Measurements from ENCODE around the gene SGMS2.

Gene SGMS2

DNA sequence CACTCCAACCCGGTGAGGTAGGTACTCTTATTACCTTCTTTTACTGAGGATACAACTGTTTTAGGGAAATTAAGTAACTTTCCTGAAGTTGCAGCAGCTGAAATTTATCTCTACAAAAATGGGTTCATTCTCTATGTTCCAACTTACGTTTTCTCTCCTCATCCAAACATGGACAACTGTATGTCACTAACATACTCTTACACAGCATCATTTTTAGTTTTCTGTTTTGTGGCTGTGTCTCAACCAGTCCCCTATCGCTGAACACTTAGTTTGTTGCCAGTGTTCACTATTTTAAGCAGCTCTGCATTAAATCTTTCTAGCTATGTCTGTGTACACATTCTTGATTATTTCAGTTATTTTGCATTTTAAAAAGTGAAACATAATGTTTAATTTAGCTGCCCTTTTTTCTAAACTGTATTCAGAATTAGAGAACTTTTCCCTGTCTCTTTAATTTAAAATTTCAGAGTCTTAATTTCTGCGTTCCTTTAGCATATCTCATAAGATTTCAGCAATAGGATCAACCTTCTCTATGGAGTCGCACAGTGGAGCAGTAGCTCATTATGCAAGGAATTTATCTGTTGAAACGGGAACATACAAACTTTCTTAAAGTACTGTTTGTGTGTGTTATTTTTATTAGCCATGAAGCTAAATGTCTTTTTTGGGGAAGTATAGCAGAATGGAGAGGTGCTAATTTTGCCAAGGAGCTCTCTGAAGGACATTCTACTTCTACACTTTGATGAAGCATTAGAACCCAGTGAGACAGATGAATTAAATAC, 3.8 kb downstream of the SGMS2 start:
- no peak for DNase-seq (ENCODE audit: low read depth in 2 of 2)

DNA sequence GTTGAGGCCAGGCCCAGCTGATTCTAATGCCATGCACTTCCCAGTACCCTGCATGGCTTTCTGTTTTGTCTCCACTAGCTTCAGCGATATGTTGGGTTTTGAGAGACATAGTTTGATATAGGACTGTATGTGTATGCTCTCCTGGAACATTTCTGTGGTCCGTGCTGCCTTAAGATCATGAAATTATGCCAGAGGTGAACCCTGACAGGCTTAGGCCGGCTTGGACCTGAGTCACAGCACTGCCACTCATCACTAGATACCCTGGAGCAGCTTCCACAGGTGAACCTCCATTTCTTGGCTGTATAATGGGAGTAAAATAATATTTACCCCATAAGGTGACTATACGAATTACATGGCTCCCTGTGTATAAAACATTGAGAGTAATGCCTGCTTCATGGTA, 6.4 kb downstream of the SGMS2 start:
- no peak for DNase-seq (ENCODE audit: low read depth in 2 of 2)

DNA sequence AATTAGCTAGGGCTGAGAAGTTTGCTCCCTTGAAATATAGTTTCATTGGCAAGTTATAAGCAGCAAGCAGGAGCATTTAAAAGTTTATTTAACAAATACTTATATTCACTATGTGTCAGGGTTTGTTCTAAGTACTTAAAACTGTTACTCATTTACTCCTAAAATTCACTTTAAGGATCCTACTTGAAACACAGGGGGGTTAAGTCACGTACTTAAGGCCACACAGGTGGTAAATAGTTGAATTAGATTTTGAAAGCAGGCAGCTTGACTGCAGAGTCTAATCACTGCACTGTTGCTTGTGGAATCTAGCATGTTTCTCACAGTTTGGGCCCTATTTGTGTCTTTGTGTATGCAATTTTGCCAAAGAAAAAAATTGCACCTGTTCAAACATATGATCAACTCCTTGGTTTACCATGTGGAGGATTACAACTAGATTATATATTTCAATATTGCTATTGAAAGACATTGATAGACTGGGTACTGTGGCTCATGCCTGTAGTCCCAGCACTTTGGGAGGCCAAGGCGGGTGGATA, 7.6 kb downstream of the SGMS2 start:
- DNase-seq (ENCODE audit: low read depth in 2 of 2), result no peak

DNA sequence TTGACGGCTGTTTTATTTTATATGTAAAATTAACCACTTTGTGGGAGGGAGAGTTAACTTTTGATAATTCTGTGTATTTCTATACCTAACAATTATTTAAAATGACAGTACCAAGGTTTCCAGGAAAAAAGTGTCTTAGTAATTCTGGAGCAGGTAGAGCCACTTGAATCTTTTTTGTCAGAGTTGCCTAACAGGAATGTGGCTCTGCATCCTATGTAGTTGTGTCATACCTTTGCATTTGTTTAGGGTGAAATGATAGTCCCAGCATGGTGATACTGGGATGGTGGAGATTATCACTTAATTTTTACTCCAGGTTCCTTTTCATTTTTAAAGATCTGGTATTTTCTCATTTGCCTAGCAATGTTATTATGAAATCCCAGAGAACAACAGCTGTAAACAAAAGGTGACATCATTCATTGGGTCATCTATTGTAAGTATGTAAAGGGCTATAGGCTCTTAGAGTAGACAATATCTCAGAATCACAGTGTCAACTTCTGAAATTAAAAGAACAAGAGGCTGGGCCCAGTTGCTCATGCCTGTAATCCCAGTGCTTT, 9.6 kb downstream of the SGMS2 start:
- no peak for DNase-seq (ENCODE audit: low read depth in 2 of 2)

DNA sequence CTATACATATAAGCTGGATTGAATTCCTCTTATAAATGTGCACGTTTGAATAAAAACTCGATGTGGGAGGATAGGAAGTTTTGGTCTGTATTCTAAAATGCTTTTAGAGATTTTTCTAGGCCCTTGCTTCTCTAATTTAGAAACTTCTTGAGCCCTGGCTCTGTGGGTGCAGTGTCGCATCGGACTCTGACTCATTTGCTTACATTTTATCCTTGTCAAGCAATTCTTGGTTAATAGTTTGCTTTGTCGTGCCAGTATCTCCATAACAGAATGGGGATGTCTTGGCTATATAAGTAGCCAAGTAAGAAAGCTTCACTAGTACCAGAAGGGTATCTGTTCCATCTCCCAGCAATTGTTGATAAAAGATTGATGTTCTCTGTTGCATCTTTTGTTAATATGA, 10.7 kb downstream of the SGMS2 start:
- DNase-seq (ENCODE audit: low read depth in 2 of 2), result no peak

DNA sequence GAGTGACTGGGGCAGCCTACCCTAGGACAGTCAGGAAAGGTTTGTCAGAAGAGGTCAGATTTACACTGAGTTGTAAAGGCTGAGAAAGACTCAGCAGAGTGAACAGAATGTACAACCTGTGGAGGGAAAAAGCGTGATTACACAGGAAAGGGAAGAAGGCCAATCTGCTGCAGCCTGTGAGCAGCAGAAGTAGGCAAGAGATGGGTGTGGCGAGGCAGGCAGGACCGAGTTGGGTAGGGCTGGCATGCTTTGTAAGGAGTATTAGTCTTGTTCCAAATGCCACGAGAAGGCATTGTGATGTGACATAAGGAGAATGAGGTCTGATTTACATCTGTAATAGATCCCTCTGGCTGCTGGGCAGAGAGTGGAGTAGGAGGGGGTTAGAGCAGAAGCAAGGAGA, 12.6 kb downstream of the SGMS2 start:
- DNase-seq (ENCODE audit: low read depth in 2 of 2), result no peak

DNA sequence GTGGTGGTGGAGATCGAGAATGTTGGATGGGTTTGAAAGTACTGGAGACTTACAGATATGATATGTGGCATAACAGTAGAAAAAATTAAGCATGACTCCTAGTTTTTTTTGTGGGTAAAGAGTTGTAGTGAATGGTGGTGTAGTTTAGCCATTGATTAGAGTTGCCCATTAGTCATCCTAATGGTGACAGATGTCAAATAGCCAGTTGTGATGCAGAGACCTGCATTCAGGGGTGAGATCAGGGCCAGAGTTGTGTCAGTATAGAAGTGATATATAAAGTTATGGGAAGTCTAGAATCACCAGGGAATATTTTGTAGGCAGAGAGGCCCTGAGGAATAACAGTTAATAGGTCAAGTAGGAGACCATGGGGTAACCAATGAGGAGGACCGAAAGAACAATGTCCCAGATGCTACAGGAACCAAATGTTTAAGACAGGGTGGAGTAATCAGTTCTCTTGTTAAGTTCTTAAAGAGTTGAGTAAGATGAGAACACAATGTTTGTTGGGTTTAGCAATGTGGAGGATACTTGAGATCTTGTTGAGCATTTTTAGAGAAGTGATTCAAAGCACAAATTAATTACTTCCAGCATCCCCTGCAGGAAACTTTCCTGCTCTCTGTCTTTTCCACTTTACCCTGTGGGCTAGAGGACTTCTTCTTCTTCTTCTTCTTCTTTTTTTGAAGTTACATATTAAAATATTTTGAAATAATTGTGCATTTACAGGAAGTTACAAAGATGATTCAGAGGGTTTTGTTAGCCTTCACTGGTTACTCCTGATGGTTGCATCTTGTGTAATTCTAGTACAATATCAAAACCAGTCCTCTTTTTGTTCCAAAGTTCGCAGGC, 13.3 kb downstream of the SGMS2 start:
- DNase-seq (ENCODE audit: low read depth in 2 of 2), result no peak

DNA sequence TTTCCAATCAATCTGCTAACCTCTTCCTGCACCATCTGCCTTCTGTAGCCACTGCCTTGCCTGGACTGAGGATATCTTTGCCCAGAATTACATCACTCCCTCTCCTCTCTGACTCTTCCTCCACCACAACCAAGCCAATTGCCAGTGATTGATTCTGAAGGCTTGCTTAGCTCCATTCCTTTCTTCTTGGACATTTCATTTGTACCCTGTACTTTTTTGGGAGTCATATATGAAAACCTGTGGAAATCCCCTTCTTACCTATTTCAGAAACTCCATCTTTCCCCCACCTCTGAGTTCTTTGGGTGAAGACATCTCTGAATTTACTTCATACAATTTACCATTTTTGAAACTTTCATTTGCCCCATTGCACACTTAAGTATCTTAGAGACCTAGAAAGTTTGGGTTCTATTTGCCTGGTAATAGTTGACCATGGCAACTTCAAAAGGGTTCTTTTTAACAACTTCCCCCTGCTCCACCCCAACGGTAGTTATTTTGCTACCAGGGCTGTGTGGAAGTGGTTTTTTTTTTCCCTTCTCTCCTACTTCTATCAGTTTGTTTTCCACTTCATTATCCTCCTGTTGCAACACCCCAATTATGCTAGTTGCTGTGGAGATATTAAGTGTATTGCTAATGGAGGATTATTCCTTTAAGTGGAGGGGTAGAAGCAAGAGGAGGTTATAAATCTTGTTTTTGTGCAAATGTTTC, 14.3 kb downstream of the SGMS2 start:
- DNase-seq (ENCODE audit: low read depth in 2 of 2), result no peak

DNA sequence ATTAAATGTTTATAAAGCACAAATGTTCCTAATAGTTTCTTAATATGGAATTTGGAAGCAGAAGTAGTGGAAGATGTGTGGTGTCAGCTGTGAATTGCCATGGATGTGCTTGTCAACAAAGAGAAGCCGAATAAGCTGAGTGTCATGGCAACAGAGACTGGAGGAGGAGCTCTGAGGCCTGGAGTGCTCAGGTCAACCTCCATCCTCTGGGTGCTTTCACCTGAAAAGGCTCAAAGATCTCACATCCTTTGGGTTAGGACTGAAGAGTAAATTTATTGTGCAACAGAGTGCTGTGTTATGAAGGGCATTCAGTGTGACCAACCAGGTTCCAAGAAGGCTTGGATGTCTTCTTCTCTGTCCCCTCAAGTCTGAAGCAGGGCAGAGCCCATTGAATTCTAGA, 18.7 kb downstream of the SGMS2 start:
- no peak for DNase-seq (ENCODE audit: low read depth in 2 of 2)

DNA sequence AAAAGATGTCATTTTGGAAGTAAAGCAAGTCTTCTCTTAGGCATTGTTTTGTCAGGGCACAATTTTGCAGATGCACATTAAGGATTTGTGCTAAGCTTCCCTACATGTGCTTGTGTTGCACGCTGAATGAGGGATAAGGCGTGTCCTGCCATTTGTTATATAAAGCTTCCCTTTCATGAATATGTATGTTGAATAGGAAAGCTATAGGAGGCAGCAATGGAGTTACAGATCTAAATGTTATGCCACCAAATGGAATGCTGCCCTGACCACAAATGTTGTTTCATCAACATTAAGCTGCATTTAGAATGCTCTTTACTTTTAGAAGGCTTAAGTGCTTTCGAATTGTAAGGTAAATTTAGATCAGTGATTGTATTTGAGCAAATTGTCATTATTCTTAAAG, 20.9 kb downstream of the SGMS2 start:
- DNase-seq (ENCODE audit: low read depth in 2 of 2), result no peak

DNA sequence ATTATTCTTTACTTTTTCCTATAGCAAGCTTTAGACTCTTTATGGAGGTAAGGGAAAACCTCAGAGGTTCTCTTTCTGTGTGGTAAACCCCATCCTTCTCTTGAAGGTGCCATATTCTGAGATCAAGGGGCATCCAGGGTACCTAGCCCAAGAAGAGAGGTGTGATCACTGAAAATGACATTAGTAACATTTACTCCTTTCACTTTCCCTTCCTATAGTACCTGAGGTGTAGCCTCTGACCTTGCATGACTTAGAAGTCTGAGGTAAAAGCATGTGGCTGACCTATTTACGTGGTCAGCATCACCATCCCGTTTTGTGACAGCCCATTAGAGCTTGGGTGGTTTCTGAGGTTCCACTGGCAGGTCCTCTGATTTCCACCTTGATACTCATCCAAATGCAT, 25.7 kb downstream of the SGMS2 start:
- DNase-seq (ENCODE audit: low read depth in 2 of 2), result no peak

DNA sequence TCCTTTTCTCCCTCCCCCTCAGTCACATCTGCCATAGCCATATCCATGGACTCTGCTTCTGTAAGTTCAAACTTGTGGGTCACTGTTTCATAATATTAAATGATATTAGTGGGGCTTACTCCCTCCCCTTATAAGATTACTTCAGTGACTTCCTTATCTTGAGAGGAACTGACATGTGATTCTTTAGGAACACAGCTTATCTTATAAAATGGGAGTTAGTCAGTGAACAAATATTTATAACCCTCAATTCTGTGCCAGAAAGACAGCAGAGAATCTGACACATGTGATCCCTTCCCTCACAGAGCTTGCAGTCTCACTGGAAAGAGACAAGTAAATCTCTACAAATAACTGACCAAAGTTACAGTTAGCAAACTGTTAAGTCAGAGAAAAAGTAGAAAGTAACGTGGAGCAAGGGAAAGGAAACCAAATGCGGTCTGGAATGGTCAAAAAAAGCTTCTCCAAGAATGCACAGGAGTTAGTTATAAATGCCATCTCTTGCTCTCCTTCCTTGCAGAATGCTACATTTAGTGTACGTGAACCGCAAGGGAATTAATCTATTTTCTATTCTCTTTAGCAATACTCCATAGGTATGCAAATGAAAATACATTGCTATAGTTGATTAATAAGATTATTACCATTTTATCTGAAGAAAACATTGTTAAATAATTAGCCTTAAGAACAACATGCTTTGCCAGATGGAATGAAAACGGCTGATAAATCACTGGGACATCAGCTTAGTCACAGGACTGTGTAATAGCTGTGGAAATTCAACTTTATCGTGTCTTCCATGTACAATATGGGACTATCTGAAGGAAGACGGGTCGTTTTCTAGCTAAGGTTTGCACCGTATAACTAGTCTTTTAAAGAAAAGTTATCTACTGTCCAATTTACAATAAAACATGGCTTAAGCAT, 29.0 kb downstream of the SGMS2 start:
- DNase-seq (ENCODE audit: low read depth in 2 of 2), result no peak

DNA sequence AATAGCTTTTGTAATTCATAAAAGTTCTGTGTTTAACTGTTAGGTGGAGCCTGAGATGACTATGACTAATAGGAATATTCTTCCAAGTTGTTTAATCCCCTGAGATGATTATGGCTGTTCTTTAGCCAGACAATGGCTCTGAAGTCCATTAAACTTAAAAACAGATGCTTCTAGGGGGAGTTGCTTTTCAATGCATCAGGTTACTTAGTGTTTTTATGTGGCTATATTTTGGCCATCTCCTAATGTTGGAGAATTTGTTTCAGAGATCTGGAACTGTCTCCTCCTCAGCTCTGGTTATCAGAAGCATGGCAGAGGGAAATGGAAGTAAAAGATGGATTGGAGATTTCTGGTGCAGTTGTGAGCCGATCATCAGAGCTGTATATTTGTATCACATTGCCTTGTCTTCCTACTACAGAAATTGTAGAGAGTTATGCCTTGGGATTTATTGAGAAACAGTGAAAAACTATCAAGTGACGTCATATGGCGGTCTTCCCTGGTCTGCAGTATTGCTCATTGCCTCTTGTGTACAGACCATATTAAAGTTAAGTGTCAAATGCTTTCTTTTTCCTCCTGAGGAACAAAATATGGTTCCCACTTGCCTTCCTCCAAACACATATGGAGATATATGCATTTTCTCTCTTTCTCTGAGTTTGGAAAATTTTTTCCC, 29.8 kb downstream of the SGMS2 start:
- no peak for DNase-seq (ENCODE audit: low read depth in 2 of 2)

DNA sequence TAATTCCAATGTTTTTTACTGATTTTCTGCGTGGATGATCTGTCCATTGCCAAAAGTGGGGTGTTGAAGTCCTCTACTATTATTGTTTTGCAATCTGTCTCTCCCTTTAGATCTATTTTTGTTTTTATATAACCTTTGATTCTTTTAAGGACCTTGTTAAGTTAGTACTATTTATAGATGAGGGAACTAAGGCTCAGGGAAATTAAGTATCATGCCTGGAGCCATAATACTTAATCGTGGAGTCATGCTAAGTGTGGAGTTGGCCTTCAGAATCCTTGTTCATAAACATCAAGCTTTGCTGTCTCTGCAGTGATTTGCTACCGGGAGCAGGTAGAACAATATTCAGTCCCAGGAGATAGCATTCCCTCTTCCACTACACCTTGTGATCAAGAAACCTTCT, 31.0 kb downstream of the SGMS2 start:
- DNase-seq (ENCODE audit: low read depth in 2 of 2), result no peak

DNA sequence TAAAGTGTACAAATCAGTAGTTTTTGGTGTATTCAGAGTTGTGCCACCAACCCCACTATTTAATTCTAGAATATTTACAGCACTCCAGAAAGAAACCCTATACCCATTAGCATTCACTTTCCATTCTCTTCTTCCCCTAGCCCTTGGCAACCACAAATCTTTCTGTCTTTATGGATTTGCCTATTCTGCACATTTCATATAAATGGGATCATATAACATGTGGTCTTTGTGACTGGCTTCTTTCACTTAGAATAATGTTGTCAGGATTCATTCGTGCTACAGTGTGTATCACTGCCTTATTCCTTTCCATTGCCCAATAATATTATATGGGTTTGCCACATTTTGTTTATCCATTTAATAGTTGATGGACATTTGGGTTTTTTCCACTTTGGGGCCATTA, 32.2 kb downstream of the SGMS2 start:
- DNase-seq (ENCODE audit: low read depth in 2 of 2), result no peak

DNA sequence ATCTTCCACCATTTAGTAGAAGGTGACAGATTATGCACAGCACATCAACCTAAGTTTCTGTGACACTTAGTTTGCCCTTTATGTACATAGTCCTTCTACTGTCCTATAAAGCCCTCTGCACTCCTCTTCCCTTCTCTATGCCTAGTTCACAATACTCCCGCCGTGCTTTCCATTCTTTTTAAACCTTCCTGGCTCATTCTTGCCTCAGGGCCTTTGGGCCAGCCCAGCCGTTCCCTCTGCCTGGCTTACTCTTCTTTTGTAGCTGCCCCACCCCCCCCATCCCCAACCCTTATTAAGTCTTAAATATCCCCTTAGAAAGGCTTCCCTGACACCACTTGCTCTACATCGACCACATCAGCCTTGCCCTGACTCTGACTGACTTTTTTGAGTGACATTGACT, 33.0 kb downstream of the SGMS2 start:
- DNase-seq (ENCODE audit: low read depth in 2 of 2), result no peak

DNA sequence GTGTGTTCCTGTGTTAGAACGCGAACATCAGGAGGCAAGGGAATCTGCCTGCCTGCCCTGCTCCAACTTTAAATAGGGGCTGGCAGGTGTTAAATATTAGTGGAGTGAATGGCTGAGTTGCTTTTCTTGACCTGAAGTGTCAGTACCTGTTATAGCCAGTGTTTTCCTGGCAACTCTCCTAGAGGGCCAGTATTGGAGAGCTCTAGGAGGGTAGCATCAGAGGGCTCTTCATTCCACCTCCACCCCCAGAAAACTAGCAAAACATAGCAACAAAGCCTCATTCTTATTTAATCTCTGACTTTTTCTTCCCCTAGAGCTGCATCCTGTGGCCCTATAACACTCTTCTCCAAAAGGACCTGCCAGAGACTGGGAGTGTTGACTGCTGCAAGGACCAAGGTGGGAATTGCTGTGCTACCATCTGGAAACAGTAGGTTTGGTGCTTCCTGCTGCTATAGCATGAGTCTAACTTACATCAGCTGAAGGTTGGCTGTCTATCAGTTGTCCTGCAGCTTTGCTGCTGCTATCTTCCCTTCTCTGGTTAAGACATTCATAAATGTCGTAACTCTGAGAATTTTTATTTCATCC, 33.5 kb downstream of the SGMS2 start:
- no peak for DNase-seq (ENCODE audit: low read depth in 2 of 2)

DNA sequence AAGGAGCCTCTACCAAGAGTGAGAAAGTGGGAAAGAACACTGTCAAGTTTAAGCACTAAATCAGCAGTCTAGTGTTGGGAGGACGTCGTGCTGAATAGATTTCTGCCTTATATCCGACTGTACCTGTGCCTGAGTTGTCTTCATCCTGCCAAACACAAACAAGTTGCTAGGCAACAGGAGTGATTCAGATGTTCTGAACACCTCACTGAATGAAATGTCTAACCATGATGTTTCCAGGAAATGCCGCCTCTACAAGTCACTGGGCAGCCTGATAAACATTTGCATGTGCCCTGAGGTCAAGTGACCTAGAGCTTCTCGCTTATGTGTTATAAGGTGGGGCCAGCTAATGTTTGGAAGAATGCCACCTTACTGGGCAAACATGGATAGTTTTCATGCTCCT, 37.9 kb downstream of the SGMS2 start:
- DNase-seq (ENCODE audit: low read depth in 2 of 2), result no peak

DNA sequence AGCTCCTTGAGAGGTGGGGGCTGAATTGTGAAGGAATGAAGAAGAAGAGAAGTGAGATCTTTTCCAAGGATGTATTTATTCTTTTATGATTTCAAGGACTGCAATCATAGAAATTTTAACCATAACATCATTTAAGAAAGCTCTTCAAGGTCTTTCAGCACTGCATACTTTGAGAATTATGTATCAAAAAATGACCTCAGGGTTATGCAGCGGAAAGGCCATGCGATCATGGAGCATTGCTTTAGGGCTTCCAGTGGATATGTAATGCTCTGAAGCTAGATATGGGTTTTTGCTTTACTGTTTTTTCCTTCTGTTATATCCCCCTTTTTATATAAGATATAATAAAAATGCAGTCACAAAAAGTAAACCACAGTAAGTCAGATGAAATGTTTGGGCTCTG, 38.7 kb downstream of the SGMS2 start:
- DNase-seq (ENCODE audit: low read depth in 2 of 2), result no peak

DNA sequence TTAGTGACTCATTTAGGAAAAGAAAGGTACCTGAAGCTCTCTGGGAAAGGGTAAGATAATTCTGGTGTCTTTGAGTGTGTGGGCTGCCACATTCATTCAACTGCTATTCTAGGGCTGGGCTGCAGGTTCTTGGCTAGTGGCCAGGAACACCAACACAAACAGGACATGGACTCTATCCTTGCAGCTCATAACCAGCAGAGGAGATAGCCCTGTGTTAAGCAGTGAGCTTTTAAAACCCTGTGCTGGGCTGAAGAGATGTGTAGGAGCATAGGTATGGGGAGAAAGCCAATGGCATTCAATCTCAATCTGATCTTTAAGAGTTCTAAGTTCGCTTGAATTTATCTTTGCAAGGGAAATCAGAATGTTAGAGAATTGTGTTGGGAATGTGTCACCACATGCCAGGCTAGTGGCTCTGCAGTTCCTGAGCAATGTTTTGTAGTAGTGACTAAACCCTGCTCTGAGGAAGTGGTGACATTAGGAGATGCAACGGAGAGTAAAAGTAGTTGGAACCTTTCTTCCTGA, 39.2 kb downstream of the SGMS2 start:
- DNase-seq (ENCODE audit: low read depth in 2 of 2), result no peak
